ENCODE results near the gene STYXL1. TPM values are rescaled to one million over a fixed set of nuclear protein-coding genes. Genes with fewer than 3 reads are reported as not detected.
A peak's percentile ranks its signal among the peaks of the same experiment; 100 is the strongest.

STYXL1 gene
- total and polyA plus RNA-seq, 4 donors, result 16.4 to 27.5 (median 17.1) TPM

- TF ChIP-seq FOXA1 (IDR thresholded peaks at IDR 0.05) (no peak), YY1 (IDR thresholded peaks at IDR 0.05) (no peak), RAD21 (IDR thresholded peaks at IDR 0.05) (no peak), HNF4G (IDR thresholded peaks at IDR 0.05) (no peak), TAF1 (conservative IDR thresholded peaks at IDR 0.05) (no peak), NR2F2 (IDR thresholded peaks at IDR 0.05) (no peak), CTCF (IDR thresholded peaks at IDR 0.05; ENCODE audit: low read depth, low read length, missing input control) (no peak), GABPA (IDR thresholded peaks at IDR 0.05 in 1 of 2, conservative IDR thresholded peaks at IDR 0.05 in 1 of 2) (no peak), MAX (IDR thresholded peaks at IDR 0.05) (no peak), REST (IDR thresholded peaks at IDR 0.05) (no peak), ZBTB33 (IDR thresholded peaks at IDR 0.05) (no peak), SP1 (IDR thresholded peaks at IDR 0.05) (no peak), RXRA (IDR thresholded peaks at IDR 0.05) (no peak), ATF3 (IDR thresholded peaks at IDR 0.05) (no peak), EGR1 (IDR thresholded peaks at IDR 0.05; ENCODE audit: low read depth in 2 of 2) (no peak), FOXA2 (IDR thresholded peaks at IDR 0.05) (no peak), HNF4A (conservative IDR thresholded peaks at IDR 0.05) (no peak)
- Histone ChIP-seq H3K4me3 (ENCODE audit: low read depth in 1 of 3, low read length in 3 of 3) (no peak overlapping the region), H3K9ac (ENCODE audit: low read depth in 1 of 2, low read length in 2 of 2) (no peak overlapping the region), H3K27me3 (ENCODE audit: control insufficient read depth in 4 of 4, insufficient read depth in 4 of 4, low read length in 3 of 4) (no peaks in the 10 kb centered on the region), H3K27ac (ENCODE audit: low read depth in 1 of 2, low read length in 2 of 2) (peak overlapping the region; percentile 9 to 70), H3K4me1 (ENCODE audit: control insufficient read depth in 4 of 4, insufficient read depth in 4 of 4, low read length in 3 of 4) (peaks cover 12 to 33% (median 21%) of the 10 kb centered on the region in 4 donors), H3K36me3 (ENCODE audit: control insufficient read depth in 4 of 4, insufficient read depth in 3 of 4, low read depth in 1 of 4, low read length in 3 of 4) (peaks cover 0 to 26% (median 9%) of the 10 kb centered on the region in 4 donors), H3K9me3 (ENCODE audit: control insufficient read depth in 4 of 4, low read length in 3 of 4) (no peaks in the 10 kb centered on the region)
- DNase-seq (ENCODE audit: low spot score), result no peak
- 82% methylated on average over 18 of the region's 18 CpGs for WGBS
Measured at GRCh38 chr7:76054123-76055120, 6.6 kb upstream of the STYXL1 start.

Data from liver (tissue), 9 donors.